HCT116 (cell line): ENCODE measurements around the gene THPO. TPM values are rescaled to one million over a fixed set of nuclear protein-coding genes. Genes with fewer than 3 reads are reported as not detected.

Experiments used
- ATAC-seq: fragments of 200-7000 bp; cut with Tn5 transposase; 2 replicates; pipeline ENCODE4 v1.9.1; 2020; ENCODE audit warnings: mild to moderate bottlenecking, moderate library complexity
- BruUV-seq: library from RNA; stranded (reverse); fragments of 400-500 nt; replicated peaks from 2 replicates; lab custom pipeline; 2021; lab: Mats Ljungman, UMichigan
- CTCF ChIA-PET: fragments of 300-600 bp; sonication (Branson Sonifier 250); formaldehyde crosslinking; loops from one replicate; lab custom pipeline; 2021; ENCODE audit warnings: antibody characterized with exemption; lab: Charles Lee
- POLR2A ChIA-PET: fragments of 300-600, 350-600 bp; sonication (Branson Sonifier 250); formaldehyde crosslinking; loops from one replicate; lab custom pipeline; 2021; ENCODE audit warnings: antibody characterized with exemption; lab: Charles Lee
- RAD21 ChIA-PET, 2 experiments: fragments of 300-600 bp; sonication (Branson Sonifier 250); formaldehyde crosslinking; loops; one replicate each; lab custom pipeline; 2023; ENCODE audit warnings: low total read pairs in 2 of 2; ENCODE audit not compliant: uncharacterized antibody in 2 of 2, unreplicated experiment in 2 of 2, low non-redundant PET in 1 of 2; lab: Charles Lee
- DNase-seq: peaks from one replicate; pipeline ENCODE4 v3.0.0-alpha.2; 2010; ENCODE audit warnings: low read depth, low spot score
- H2AFZ ChIP-seq: fragments of 200-600 bp; shearing (Covaris generic), sonication (generic); 2 replicates; pipeline ENCODE4 v1.6.1; 2017; ENCODE audit warnings: low read depth, mixed run types, mixed read lengths, antibody characterized with exemption, low read length; ENCODE audit not compliant: poor library complexity, severe bottlenecking
- H3K27ac ChIP-seq: 2 replicates; pipeline ENCODE4 v1.5.1; 2012; ENCODE audit warnings: low read depth, low read length
- H3K27me3 ChIP-seq: fragments of 200-600 bp; sonication (generic); 2 replicates; pipeline ENCODE4 v1.6.1; 2016; ENCODE audit warnings: mixed run types, low read length, mixed read lengths; ENCODE audit not compliant: insufficient read depth
- H3K36me3 ChIP-seq, 2 experiments: fragments of 200-500 bp in 1 of 2; fragments of 200-600 bp in 1 of 2; sonication (Bioruptor generic) in 1 of 2; sonication (generic) in 1 of 2; 2 replicates each; pipeline versions ENCODE4 v1.5.1 to v1.6.1; 2014 to 2016; ENCODE audit warnings: low read length in 2 of 2, inconsistent platforms in 1 of 2, mixed read lengths in 1 of 2, mixed run types in 1 of 2; ENCODE audit not compliant: insufficient read depth in 2 of 2, control insufficient read depth in 1 of 2
- H3K4me1 ChIP-seq, 2 experiments: fragments of 200-600 bp in 1 of 2; sonication (generic) in 1 of 2; 2 replicates each; pipeline versions ENCODE4 v1.5.1 to v1.6.1; 2012 to 2017; ENCODE audit warnings: low read length in 2 of 2, inconsistent platforms in 1 of 2, mild to moderate bottlenecking in 1 of 2, mixed read lengths in 1 of 2, mixed run types in 1 of 2, moderate library complexity in 1 of 2; ENCODE audit not compliant: insufficient read depth in 2 of 2, control insufficient read depth in 1 of 2
- H3K4me2 ChIP-seq: fragments of 200-600 bp; sonication (generic); 2 replicates; pipeline ENCODE4 v1.6.1; 2017; ENCODE audit warnings: mixed run types, low read length, mixed read lengths
- H3K4me3 ChIP-seq, 2 experiments: fragments of 200-600 bp in 1 of 2; sonication (generic) in 1 of 2; replicated peaks in 1 of 2; 2 replicates each; pipeline ENCODE4 v1.5.1; 2011 to 2016; ENCODE audit warnings: low read length in 2 of 2, control low read depth in 1 of 2, low read depth in 1 of 2, mild to moderate bottlenecking in 1 of 2, mixed read lengths in 1 of 2, mixed run types in 1 of 2
- H3K79me2 ChIP-seq: fragments of 200-600 bp; sonication (generic); 2 replicates; pipeline ENCODE4 v1.6.1; 2017; ENCODE audit warnings: mild to moderate bottlenecking, mixed run types, low read length, moderate library complexity, mixed read lengths; ENCODE audit not compliant: insufficient read depth
- H3K9ac ChIP-seq: fragments of 200-600 bp; sonication (generic); 2 replicates; pipeline ENCODE4 v1.6.1; 2016; ENCODE audit warnings: low read length, mixed read lengths
- H3K9me2 ChIP-seq: fragments of 200-600 bp; sonication (generic), shearing (Covaris generic); 2 replicates; pipeline ENCODE4 v1.6.1; 2017; ENCODE audit warnings: mixed run types, mild to moderate bottlenecking, moderate library complexity; ENCODE audit not compliant: insufficient read depth
- H3K9me3 ChIP-seq, 2 experiments: fragments of 200-500 bp in 1 of 2; fragments of 200-600 bp in 1 of 2; sonication (Bioruptor generic) in 1 of 2; sonication (generic) in 1 of 2; 2 replicates each; pipeline ENCODE4 v1.6.1; 2014 to 2017; ENCODE audit warnings: low read length in 2 of 2, mixed read lengths in 2 of 2, inconsistent platforms in 1 of 2, low read depth in 1 of 2, mild to moderate bottlenecking in 1 of 2, mixed run types in 1 of 2, moderate library complexity in 1 of 2; ENCODE audit not compliant: control insufficient read depth in 1 of 2, insufficient read depth in 1 of 2
- H4K20me1 ChIP-seq: fragments of 200-600 bp; sonication (generic), shearing (Covaris generic); 2 replicates; pipeline ENCODE4 v1.6.1; 2017; ENCODE audit warnings: mixed run types, mild to moderate bottlenecking, moderate library complexity; ENCODE audit not compliant: insufficient read depth
- CEBPB ChIP-seq: IDR thresholded peaks from 2 replicates; pipeline ENCODE4 v1.6.1; 2012; ENCODE audit warnings: low read depth
- CTCF ChIP-seq, 3 experiments: fragments of 200-600 bp in 1 of 3; sonication (generic) in 1 of 3; IDR thresholded peaks in 2 of 3; conservative IDR thresholded peaks in 1 of 3; 2 replicates each; pipeline ENCODE4 v1.5.1; 2012 to 2017; ENCODE audit warnings: low read depth in 2 of 3, low read length in 2 of 3, antibody characterized with exemption in 1 of 3, borderline replicate concordance in 1 of 3, control low read depth in 1 of 3, mild to moderate bottlenecking in 1 of 3, mixed read lengths in 1 of 3, mixed run types in 1 of 3, moderate library complexity in 1 of 3; ENCODE audit not compliant: insufficient read depth in 1 of 3
- ELF1 ChIP-seq: IDR thresholded peaks from 2 replicates; pipeline ENCODE4 v1.6.1; 2012; ENCODE audit warnings: low read depth, borderline replicate concordance
- FOSL1 ChIP-seq: IDR thresholded peaks from 2 replicates; pipeline ENCODE4 v1.6.1; 2012; ENCODE audit warnings: low read depth
- MAX ChIP-seq: IDR thresholded peaks from 2 replicates; pipeline ENCODE4 v1.6.1; 2012
- POLR2A ChIP-seq: IDR thresholded peaks from 2 replicates; pipeline ENCODE4 v1.7.0; 2011; ENCODE audit warnings: borderline replicate concordance; ENCODE audit not compliant: insufficient read depth, insufficient read length; ENCODE audit errors: extremely low read depth
- SIN3A ChIP-seq: IDR thresholded peaks from 2 replicates; pipeline ENCODE4 v1.6.1; 2012; ENCODE audit warnings: low read depth
- TCF7L2 ChIP-seq: IDR thresholded peaks from 2 replicates; pipeline ENCODE4 v1.7.0; 2011; ENCODE audit warnings: borderline replicate concordance, inconsistent platforms; ENCODE audit not compliant: insufficient read depth, insufficient read length; ENCODE audit errors: extremely low read depth
- ZNF274 ChIP-seq: fragments of 200-500 bp; sonication (Bioruptor generic); IDR thresholded peaks from 2 replicates; pipeline ENCODE4 v1.6.1; 2014; ENCODE audit warnings: mild to moderate bottlenecking, low read depth, low read length, inconsistent platforms
- intact Hi-C: fragments of 100-400 bp; cut with micrococcal nuclease; formaldehyde crosslinking; loops from 2 replicates; pipeline ENCODE4 v1.10.0; 2022
- total RNA-seq: library from RNA; stranded (reverse); gene quantifications from one replicate; pipeline ENCODE4 v1.2.1, GENCODE V29; 2021; ENCODE audit not compliant: unreplicated experiment

THPO gene
- total RNA-seq, 1 experiment from 2014 or later, result not detected

GRCh38 chr3:184409331-184409926 is 31.4 kb upstream of the THPO start:
- Histone ChIP-seq H3K79me2 (no peaks in the 10 kb centered on the region), H4K20me1 (no peaks in the 10 kb centered on the region), H3K4me2 (no peak overlapping the region), H2AFZ (no peak overlapping the region), H3K9me3 (no peaks in the 10 kb centered on the region), H3K36me3 (no peaks in the 10 kb centered on the region), H3K4me3 (no peak overlapping the region), H3K9ac (no peak overlapping the region), H3K9me2 (no peaks in the 10 kb centered on the region), H3K27ac (no peak overlapping the region), H3K27me3 (no peaks in the 10 kb centered on the region), H3K4me1 (peaks cover 0 to 7% of the 10 kb centered on the region in 2 experiments; a peak in 2 of 4 replicates)
- intact Hi-C loops, result no loop called here
- ChIA-PET RAD21 (no interaction called here), CTCF (interaction anchor here (1.2 kb wide), 1 partner anchor 9 kb away, joined by 3 read pairs; no protein-coding TSS in a partner anchor), POLR2A (no interaction called here)
- no peak for TF ChIP-seq SIN3A
- no peak for TF ChIP-seq TCF7L2
- TF ChIP-seq ZNF274, result no peak
- TF ChIP-seq CEBPB, result no peak
- TF ChIP-seq FOSL1, result no peak
- TF ChIP-seq ELF1, result no peak
- no peak for TF ChIP-seq MAX
- no peak for TF ChIP-seq POLR2A
- no peak for TF ChIP-seq CTCF (IDR thresholded peaks at IDR 0.05 in 2 of 3, conservative IDR thresholded peaks at IDR 0.05 in 1 of 3; ENCODE audit: borderline replicate concordance in 1 of 3, insufficient read depth in 1 of 3, low read depth in 2 of 3, low read length in 2 of 3)
- no TSS peak for BruUV-seq
- DNase-seq (no peak), ATAC-seq (no peak)
